Lower leg skin (tissue), 3 donors: ENCODE data around the gene SCYGR1.

Experiments used
- CTCF ChIP-seq, 3 donors: fragments of 450-650 bp; IDR thresholded peaks; one replicate each; pipeline ENCODE4 v1.5.1; 2016; ENCODE audit warnings: antibody characterized with exemption in 3 of 3, mild to moderate bottlenecking in 3 of 3, moderate library complexity in 2 of 3
- POLR2A ChIP-seq, 2 donors: fragments of 450-650 bp; IDR thresholded peaks; one replicate each; pipeline ENCODE4 v1.6.1; 2016 to 2017; ENCODE audit warnings: antibody characterized with exemption in 2 of 2, mild to moderate bottlenecking in 1 of 2, moderate library complexity in 1 of 2

DNA sequence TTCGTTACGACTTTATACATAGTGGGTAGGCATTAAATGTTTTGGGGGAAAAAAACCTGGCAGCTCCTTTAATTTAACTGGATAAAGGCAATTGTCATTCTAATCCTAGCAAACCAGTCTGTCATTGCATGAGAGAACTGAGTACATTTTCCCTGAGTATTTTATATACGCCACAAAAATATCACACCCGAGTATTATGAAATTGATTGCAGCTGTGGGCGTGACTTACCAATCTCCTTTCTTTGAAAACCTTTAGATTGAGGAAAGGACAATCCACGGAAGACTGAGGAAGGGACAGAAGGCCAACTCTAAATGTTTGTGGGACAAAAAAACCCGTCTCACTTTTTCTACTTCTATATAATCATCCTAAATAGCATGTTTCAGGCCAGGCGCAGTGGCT, 17.7 kb downstream of the SCYGR1 start:
- TF ChIP-seq CTCF (IDR thresholded peaks at IDR 0.05) (no peak), POLR2A (IDR thresholded peaks at IDR 0.05) (no peak)
